ENCODE results near the gene MRPS16. TPM values are rescaled to one million over a fixed set of nuclear protein-coding genes. Genes with fewer than 3 reads are reported as not detected.

MRPS16 gene
- total and polyA plus RNA-seq, 9 of the 15 experiments (the other 6 are each of a cell fraction or from before 2014, with no cell fraction given), result 65.0 to 239 (median 146) TPM

DNA sequence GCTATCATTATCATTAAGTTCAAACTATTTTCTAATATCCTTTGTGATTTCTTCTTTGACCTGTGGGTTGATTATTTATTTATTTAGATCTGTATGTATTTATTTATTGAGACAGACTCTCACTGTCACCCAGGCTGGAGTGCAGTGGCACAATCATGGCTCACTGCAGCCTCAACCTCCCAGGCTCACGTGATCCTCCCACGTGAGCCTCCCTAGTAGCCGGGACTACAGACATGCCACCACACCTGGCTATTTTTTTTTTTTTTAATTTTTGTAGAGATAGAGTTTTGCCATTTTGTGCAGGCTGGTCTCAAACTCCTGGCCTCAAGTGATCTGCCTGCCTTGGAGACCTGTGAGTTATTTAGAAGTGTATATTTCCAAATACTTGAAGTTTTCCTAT is 28.7 kb upstream of the MRPS16 start:
- ChIA-PET POLR2A (interaction anchor here (0.9 to 1.4 kb wide), 2 partner anchors 11 to 21 kb away, joined by 3 to 4 read pairs; no protein-coding TSS in a partner anchor), CTCF (ENCODE audit: low intra/inter-chr PET ratio) (no interaction called here)
- Histone ChIP-seq H3K27ac (ENCODE audit: extremely low read depth, low read depth, low read length) (no peak overlapping the region), H3K9ac (ENCODE audit: insufficient read depth in 1 of 2, low read depth in 2 of 2, low read length in 2 of 2) (no peak overlapping the region), H2AFZ (ENCODE audit: low read depth, low read length) (no peak overlapping the region), H3K4me1 (replicated peaks in 1 of 2; ENCODE audit: control insufficient read depth in 2 of 2, insufficient read depth in 2 of 2, low read length in 2 of 2) (no peaks in the 10 kb centered on the region), H3K36me3 (ENCODE audit: control insufficient read depth, insufficient read depth, low read length) (no peaks in the 10 kb centered on the region), H3K4me3 (no peak overlapping the region), H3K27me3 (ENCODE audit: control insufficient read depth in 2 of 2, insufficient read depth in 2 of 2, low read length in 2 of 2) (no peaks in the 10 kb centered on the region), H3K9me1 (ENCODE audit: control insufficient read depth, insufficient read depth, low read length) (no peaks in the 10 kb centered on the region), H3K79me2 (ENCODE audit: control insufficient read depth, insufficient read depth, low read length) (no peaks in the 10 kb centered on the region), H3K4me2 (ENCODE audit: insufficient read depth, low read length) (no peak overlapping the region), H3K9me3 (replicated peaks; ENCODE audit: control insufficient read depth, insufficient read depth, low read depth, low read length) (no peaks in the 10 kb centered on the region), H4K20me1 (replicated peaks; ENCODE audit: control insufficient read depth, insufficient read depth, low read length) (no peaks in the 10 kb centered on the region)
- intact Hi-C loops (cut with micrococcal nuclease), result no loop called here
- in situ Hi-C loops (cut with MboI), result no loop called here
- BruUV-seq (replicated peaks), result no TSS peak
- FAIRE-seq (no peak), ATAC-seq (no peak), DNase-seq (ENCODE audit: extremely low read depth in 1 of 4, low spot score in 3 of 4) (no peak)
- TF ChIP-seq HMGN3 (IDR thresholded peaks at IDR 0.05; ENCODE audit: borderline replicate concordance, extremely low read depth, insufficient read length, low read depth, low read length) (no peak), CBFA2T2 (conservative IDR thresholded peaks at IDR 0.05) (0 out of 2 replicates have a peak, but pooled peaks have one; percentile 4), RAD51 (IDR thresholded peaks at IDR 0.05; ENCODE audit: borderline replicate concordance, low read depth) (peak; percentile 74)
- TF ChIP-seq, protein P1, sequence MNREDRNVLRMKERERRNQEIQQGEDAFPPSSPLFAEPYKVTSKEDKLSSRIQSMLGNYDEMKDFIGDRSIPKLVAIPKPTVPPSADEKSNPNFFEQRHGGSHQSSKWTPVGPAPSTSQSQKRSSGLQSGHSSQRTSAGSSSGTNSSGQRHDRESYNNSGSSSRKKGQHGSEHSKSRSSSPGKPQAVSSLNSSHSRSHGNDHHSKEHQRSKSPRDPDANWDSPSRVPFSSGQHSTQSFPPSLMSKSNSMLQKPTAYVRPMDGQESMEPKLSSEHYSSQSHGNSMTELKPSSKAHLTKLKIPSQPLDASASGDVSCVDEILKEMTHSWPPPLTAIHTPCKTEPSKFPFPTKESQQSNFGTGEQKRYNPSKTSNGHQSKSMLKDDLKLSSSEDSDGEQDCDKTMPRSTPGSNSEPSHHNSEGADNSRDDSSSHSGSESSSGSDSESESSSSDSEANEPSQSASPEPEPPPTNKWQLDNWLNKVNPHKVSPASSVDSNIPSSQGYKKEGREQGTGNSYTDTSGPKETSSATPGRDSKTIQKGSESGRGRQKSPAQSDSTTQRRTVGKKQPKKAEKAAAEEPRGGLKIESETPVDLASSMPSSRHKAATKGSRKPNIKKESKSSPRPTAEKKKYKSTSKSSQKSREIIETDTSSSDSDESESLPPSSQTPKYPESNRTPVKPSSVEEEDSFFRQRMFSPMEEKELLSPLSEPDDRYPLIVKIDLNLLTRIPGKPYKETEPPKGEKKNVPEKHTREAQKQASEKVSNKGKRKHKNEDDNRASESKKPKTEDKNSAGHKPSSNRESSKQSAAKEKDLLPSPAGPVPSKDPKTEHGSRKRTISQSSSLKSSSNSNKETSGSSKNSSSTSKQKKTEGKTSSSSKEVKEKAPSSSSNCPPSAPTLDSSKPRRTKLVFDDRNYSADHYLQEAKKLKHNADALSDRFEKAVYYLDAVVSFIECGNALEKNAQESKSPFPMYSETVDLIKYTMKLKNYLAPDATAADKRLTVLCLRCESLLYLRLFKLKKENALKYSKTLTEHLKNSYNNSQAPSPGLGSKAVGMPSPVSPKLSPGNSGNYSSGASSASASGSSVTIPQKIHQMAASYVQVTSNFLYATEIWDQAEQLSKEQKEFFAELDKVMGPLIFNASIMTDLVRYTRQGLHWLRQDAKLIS (CRISPR knock-in tag; IDR thresholded peaks at IDR 0.05), result no peak
- TF ChIP-seq, protein P2, sequence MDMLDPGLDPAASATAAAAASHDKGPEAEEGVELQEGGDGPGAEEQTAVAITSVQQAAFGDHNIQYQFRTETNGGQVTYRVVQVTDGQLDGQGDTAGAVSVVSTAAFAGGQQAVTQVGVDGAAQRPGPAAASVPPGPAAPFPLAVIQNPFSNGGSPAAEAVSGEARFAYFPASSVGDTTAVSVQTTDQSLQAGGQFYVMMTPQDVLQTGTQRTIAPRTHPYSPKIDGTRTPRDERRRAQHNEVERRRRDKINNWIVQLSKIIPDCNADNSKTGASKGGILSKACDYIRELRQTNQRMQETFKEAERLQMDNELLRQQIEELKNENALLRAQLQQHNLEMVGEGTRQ (CRISPR knock-in tag; IDR thresholded peaks at IDR 0.05), result peak; percentile 66
- 30% methylated on average over 3 of the region's 3 CpGs for WGBS (ENCODE audit: insufficient coverage, low coverage, missing lambda C conversion rate)
